Bronchial epithelial cell (primary cell): ENCODE data around the gene CD274. TPM values are rescaled to one million over a fixed set of nuclear protein-coding genes. Genes with fewer than 3 reads are reported as not detected.
"Not testable (repeated sequence)": the region's sequence is repeated elsewhere in the genome, so short reads cannot be mapped to it uniquely, and the experiment has no call there.

Experiments used
- DNase-seq: peaks from one replicate; pipeline ENCODE4 v3.0.0-alpha.2; 2010; ENCODE audit warnings: low read depth
- FAIRE-seq: peaks from 2 replicates; lab custom pipeline; 2011; peaks lifted over from hg19 to GRCh38; lab: Jason Lieb, UNC
- H3K27me3 ChIP-seq: 2 replicates; pipeline ENCODE4 v1.5.1; 2011; ENCODE audit warnings: low read length; ENCODE audit not compliant: control insufficient read depth, insufficient read depth
- H3K36me3 ChIP-seq: 2 replicates; pipeline ENCODE4 v1.5.1; 2011; ENCODE audit warnings: low read length; ENCODE audit not compliant: control insufficient read depth, insufficient read depth
- H3K4me3 ChIP-seq: 2 replicates; pipeline ENCODE4 v1.5.1; 2011; ENCODE audit warnings: mild to moderate bottlenecking, low read depth, low read length, control low read depth
- CTCF ChIP-seq: IDR thresholded peaks from 2 replicates; pipeline ENCODE4 v1.5.1; 2011; ENCODE audit warnings: mild to moderate bottlenecking, moderate library complexity, low read length, control low read depth, inconsistent platforms; ENCODE audit not compliant: insufficient read depth, severe bottlenecking
- total RNA-seq: library from RNA; depleted of rRNA; stranded (reverse); fragments of >200 nt; gene quantifications from 2 replicates; pipeline ENCODE4 v1.2.1, GENCODE V29; 2014

CD274 gene
- total RNA-seq, 1 donor from 2014 or later: 5.3 TPM

- DNase-seq: peak; percentile 94
These were observed 43.6 kb downstream of the CD274 start for GRCh38 chr9:5493679-5494511.

GRCh38 chr9:5494765-5495164, 44.4 kb downstream of the CD274 start:
- not testable (repeated sequence) for DNase-seq, H3K36me3 ChIP-seq, H3K4me3 ChIP-seq, H3K27me3 ChIP-seq, FAIRE-seq

More at GRCh38 chr9:5493679-5494511, 43.6 kb downstream of the CD274 start:
- no peaks in the 10 kb centered on the region for H3K27me3 ChIP-seq
- FAIRE-seq: no peak
- no peak for TF ChIP-seq CTCF
- no peaks in the 10 kb centered on the region for H3K36me3 ChIP-seq
- no peak overlapping the region for H3K4me3 ChIP-seq

GRCh38 chr9:5499157-5499556, 48.8 kb downstream of the CD274 start:
- FAIRE-seq (no peak), DNase-seq (no peak)
- Histone ChIP-seq H3K27me3 (no peaks in the 10 kb centered on the region), H3K36me3 (no peaks in the 10 kb centered on the region), H3K4me3 (no peak overlapping the region)
- TF ChIP-seq CTCF: no peak

- TF ChIP-seq CTCF: no peak
- FAIRE-seq (no peak), DNase-seq (peak; percentile 50)
- no peaks in the 10 kb centered on the region for H3K27me3 ChIP-seq
- no peak overlapping the region for H3K4me3 ChIP-seq
- H3K36me3 ChIP-seq: no peaks in the 10 kb centered on the region
These were observed 49.6 kb downstream of the CD274 start for GRCh38 chr9:5499889-5500398.

- FAIRE-seq: no peak
- no peak for DNase-seq
- TF ChIP-seq CTCF: no peak
- H3K27me3 ChIP-seq: no peaks in the 10 kb centered on the region
- H3K36me3 ChIP-seq: no peaks in the 10 kb centered on the region
- H3K4me3 ChIP-seq: no peak overlapping the region
These were observed 50.3 kb downstream of the CD274 start for GRCh38 chr9:5500441-5501235.

GRCh38 chr9:5502553-5502952, 52.2 kb downstream of the CD274 start:
- Histone ChIP-seq H3K27me3 (no peaks in the 10 kb centered on the region), H3K4me3 (no peak overlapping the region), H3K36me3 (no peaks in the 10 kb centered on the region)
- DNase-seq: no peak
- no peak for FAIRE-seq
- TF ChIP-seq CTCF: no peak
